Naive thymus-derived CD4-positive, alpha-beta T cell (primary cell): ENCODE data around the gene KLHL22. TPM values are rescaled to one million over a fixed set of nuclear protein-coding genes. Genes with fewer than 3 reads are reported as not detected.

ENCODE experiments used
- ATAC-seq: fragments of 150-1000 bp; cut with Tn5 transposase; 2 replicates; pipeline ENCODE4 v1.10.0; 2021; ENCODE audit warnings: mild to moderate bottlenecking, moderate library complexity
- CTCF ChIA-PET: fragments of 350-600 bp; sonication (Branson Sonifier 250); formaldehyde crosslinking; loops from one replicate; lab custom pipeline; 2021; ENCODE audit warnings: antibody characterized with exemption; lab: Charles Lee
- POLR2A ChIA-PET: fragments of 350-600 bp; sonication (Branson Sonifier 250); formaldehyde crosslinking; loops from one replicate; lab custom pipeline; 2021; ENCODE audit warnings: antibody characterized with exemption, inconsistent platforms; lab: Charles Lee
- DNase-seq, 9 donors: peaks; one replicate each; pipeline versions ENCODE4 v3.0.0 to v3.0.0-alpha.2; 2020 to 2022; ENCODE audit warnings: mixed read lengths in 1 of 9
- H3K27ac ChIP-seq: one replicate; pipeline ENCODE4 v1.7.0; 2013; ENCODE audit warnings: mild to moderate bottlenecking, low read depth, low read length, moderate library complexity
- H3K27me3 ChIP-seq, 2 donors: one replicate each; pipeline ENCODE4 v1.7.0; 2013; ENCODE audit warnings: low read length in 2 of 2, mild to moderate bottlenecking in 2 of 2, moderate library complexity in 2 of 2; ENCODE audit not compliant: control insufficient read depth in 2 of 2, insufficient read depth in 2 of 2
- H3K36me3 ChIP-seq, 3 experiments: 1 replicate in 2 of 3; 2 replicates in 1 of 3; pipeline ENCODE4 v1.7.0; 2013; ENCODE audit warnings: low read length in 3 of 3, mild to moderate bottlenecking in 3 of 3, moderate library complexity in 1 of 3; ENCODE audit not compliant: insufficient read depth in 3 of 3, control insufficient read depth in 2 of 3
- H3K4me1 ChIP-seq, 2 donors: one replicate each; pipeline ENCODE4 v1.7.0; 2013; ENCODE audit warnings: low read length in 2 of 2, mild to moderate bottlenecking in 2 of 2, moderate library complexity in 1 of 2; ENCODE audit not compliant: control insufficient read depth in 2 of 2, insufficient read depth in 2 of 2
- H3K4me3 ChIP-seq: 2 replicates; pipeline ENCODE4 v1.7.0; 2013; ENCODE audit warnings: mild to moderate bottlenecking, low read length
- H3K9me3 ChIP-seq, 3 experiments: 1 replicate in 2 of 3; 2 replicates in 1 of 3; pipeline ENCODE4 v1.7.0; 2013; ENCODE audit warnings: low read length in 3 of 3; ENCODE audit not compliant: control insufficient read depth in 2 of 3
- H3K27ac Mint-ChIP-seq, 9 donors: one replicate each; pipeline ENCODE4 v1.8.0; 2020 to 2022; ENCODE audit warnings: mixed read lengths in 9 of 9, mild to moderate bottlenecking in 8 of 9, moderate library complexity in 5 of 9, inconsistent platforms in 2 of 9
- H3K27me3 Mint-ChIP-seq, 5 donors: one replicate each; pipeline ENCODE4 v1.8.0; 2021 to 2022; ENCODE audit warnings: mixed read lengths in 5 of 5, mild to moderate bottlenecking in 1 of 5
- H3K36me3 Mint-ChIP-seq, 5 donors: one replicate each; pipeline ENCODE4 v1.8.0; 2020 to 2022; ENCODE audit warnings: mixed read lengths in 5 of 5, mild to moderate bottlenecking in 3 of 5, inconsistent platforms in 1 of 5
- H3K4me1 Mint-ChIP-seq, 7 donors: one replicate each; pipeline ENCODE4 v1.8.0; 2020 to 2022; ENCODE audit warnings: mixed read lengths in 7 of 7, mild to moderate bottlenecking in 3 of 7, inconsistent platforms in 1 of 7
- H3K4me3 Mint-ChIP-seq, 10 donors: one replicate each; pipeline ENCODE4 v1.8.0; 2020 to 2022; ENCODE audit warnings: mild to moderate bottlenecking in 10 of 10, mixed read lengths in 10 of 10, moderate library complexity in 6 of 10, inconsistent platforms in 2 of 10
- H3K9me3 Mint-ChIP-seq, 11 donors: one replicate each; pipeline ENCODE4 v1.8.0; 2020 to 2022; ENCODE audit warnings: mixed read lengths in 11 of 11, mild to moderate bottlenecking in 4 of 11, inconsistent platforms in 1 of 11, moderate library complexity in 1 of 11
- intact Hi-C, 2 donors: fragments of 100-400 bp; cut with micrococcal nuclease; formaldehyde crosslinking; loops; one replicate each; pipeline ENCODE4 v1.15.1; 2023
- polyA plus RNA-seq, 2 donors: library from polyadenylated mRNA; unstranded; fragments of 300-500 nt; fragmentation: Illumina TruSeq; gene quantifications; one replicate each; pipeline ENCODE4 v1.2.3, GENCODE V29; 2021
- total RNA-seq, 6 experiments: library from RNA in 5 of 6; stranded (reverse) in 5 of 6; gene quantifications; 1 replicate in 5 of 6; 2 replicates in 1 of 6; pipeline ENCODE4 v1.2.3 and lab custom pipeline; 2021 to 2026

KLHL22 gene
- total and polyA plus RNA-seq, 7 experiments from 2014 or later: 20.6 to 71.3 (median 40.0) TPM

- intact Hi-C loops: no loop called here
- peaks cover 0 to 15% of the 10 kb centered on the region in 2 donors for H3K4me1 ChIP-seq
- H3K4me3 ChIP-seq: no peak overlapping the region
- no peak for ATAC-seq
- peaks cover 3 to 38% (median 4%) of the 10 kb centered on the region in 3 experiments for H3K36me3 ChIP-seq
- Mint-ChIP-seq H3K9me3 (peaks cover 0 to 2% (median 0%) of the 10 kb centered on the region in 11 donors), H3K27ac (peak overlapping the region in 1 of 9 donors; percentile 36), H3K27me3 (no peaks in the 10 kb centered on the region), H3K4me1 (peaks cover 19 to 49% (median 43%) of the 10 kb centered on the region in 7 donors), H3K4me3 (no peak overlapping the region), H3K36me3 (peaks cover 0 to 38% (median 9%) of the 10 kb centered on the region in 5 donors)
- ChIA-PET POLR2A (no interaction called here), CTCF (no interaction called here)
- no peak overlapping the region for H3K27ac ChIP-seq
- no peaks in the 10 kb centered on the region for H3K9me3 ChIP-seq
- H3K27me3 ChIP-seq: no peaks in the 10 kb centered on the region
- no peak for DNase-seq
Measured at GRCh38 chr22:20400606-20401375, 94.8 kb downstream of the KLHL22 start.

- no peak for ATAC-seq
Measured at GRCh38 chr22:20399866-20400605, 95.6 kb downstream of the KLHL22 start.

GRCh38 chr22:20398420-20398819 is 97.2 kb downstream of the KLHL22 start:
- H3K36me3 ChIP-seq: peaks cover 3 to 17% (median 4%) of the 10 kb centered on the region in 3 experiments
- DNase-seq (no peak), ATAC-seq (no peak)
- ChIA-PET POLR2A (interaction anchor here (0.9 kb wide), 1 partner anchor 79 kb away, joined by 3 read pairs; the partner anchor contains the start of gene DGCR6L), CTCF (no interaction called here)
- H3K27ac ChIP-seq: no peak overlapping the region
- intact Hi-C loops: no loop called here
- peaks cover 14 to 17% of the 10 kb centered on the region in 2 donors for H3K4me1 ChIP-seq
- H3K4me1 Mint-ChIP-seq: peaks cover 27 to 63% (median 56%) of the 10 kb centered on the region in 7 donors
- H3K36me3 Mint-ChIP-seq: peaks cover 0 to 26% (median 5%) of the 10 kb centered on the region in 5 donors
- H3K27me3 Mint-ChIP-seq: no peaks in the 10 kb centered on the region
- H3K4me3 ChIP-seq: no peak overlapping the region
- H3K27me3 ChIP-seq: no peaks in the 10 kb centered on the region
- peaks cover 0 to 2% (median 0%) of the 10 kb centered on the region in 11 donors for H3K9me3 Mint-ChIP-seq
- H3K4me3 Mint-ChIP-seq: no peak overlapping the region
- H3K27ac Mint-ChIP-seq: no peak overlapping the region
- H3K9me3 ChIP-seq: no peaks in the 10 kb centered on the region

More at GRCh38 chr22:20399866-20400605, 95.6 kb downstream of the KLHL22 start:
- peaks cover 3 to 30% (median 4%) of the 10 kb centered on the region in 3 experiments for H3K36me3 ChIP-seq
- intact Hi-C loops: loop anchor here in 1 of 2 donors (1.0 kb wide), 1 partner anchor 14 kb away; no protein-coding TSS in a partner anchor
- no peak overlapping the region for H3K27ac ChIP-seq
- H3K4me3 ChIP-seq: no peak overlapping the region
- CTCF ChIA-PET: interaction anchor here (1.0 kb wide), 1 partner anchor 11 kb away, joined by 5 read pairs; no protein-coding TSS in a partner anchor
- H3K4me3 Mint-ChIP-seq: no peak overlapping the region
- peak overlapping the region in 1 of 9 donors; percentile 40 for H3K27ac Mint-ChIP-seq
- no peaks in the 10 kb centered on the region for H3K27me3 Mint-ChIP-seq
- no peaks in the 10 kb centered on the region for H3K27me3 ChIP-seq
- POLR2A ChIA-PET: no interaction called here
- peaks cover 26 to 56% (median 48%) of the 10 kb centered on the region in 7 donors for H3K4me1 Mint-ChIP-seq
- no peak for DNase-seq
- H3K36me3 Mint-ChIP-seq: peaks cover 0 to 36% (median 9%) of the 10 kb centered on the region in 5 donors
- H3K9me3 Mint-ChIP-seq: peaks cover 0 to 2% (median 0%) of the 10 kb centered on the region in 11 donors
- H3K9me3 ChIP-seq: no peaks in the 10 kb centered on the region
- H3K4me1 ChIP-seq: peaks cover 5 to 17% of the 10 kb centered on the region in 2 donors

- Histone ChIP-seq H3K4me1 (peaks cover 14 to 17% of the 10 kb centered on the region in 2 donors), H3K27ac (no peak overlapping the region), H3K36me3 (peaks cover 3 to 13% (median 4%) of the 10 kb centered on the region in 3 experiments), H3K4me3 (no peak overlapping the region), H3K27me3 (no peaks in the 10 kb centered on the region), H3K9me3 (no peaks in the 10 kb centered on the region)
- CTCF ChIA-PET: no interaction called here
- DNase-seq: no peak
- intact Hi-C loops: no loop called here
- no peak for ATAC-seq
- Mint-ChIP-seq H3K36me3 (peaks cover 0 to 21% (median 4%) of the 10 kb centered on the region in 5 donors), H3K4me3 (peak overlapping the region in 1 of 10 donors; percentile 14), H3K9me3 (no peaks in the 10 kb centered on the region), H3K27ac (no peak overlapping the region), H3K4me1 (peaks cover 23 to 59% (median 51%) of the 10 kb centered on the region in 7 donors), H3K27me3 (no peaks in the 10 kb centered on the region)
- POLR2A ChIA-PET: no interaction called here
Measured at GRCh38 chr22:20397498-20397897, 98.1 kb downstream of the KLHL22 start.

GRCh38 chr22:20396639-20397038 is 99.0 kb downstream of the KLHL22 start:
- Histone ChIP-seq H3K27me3 (no peaks in the 10 kb centered on the region), H3K36me3 (peaks cover 3 to 12% (median 4%) of the 10 kb centered on the region in 3 experiments), H3K27ac (no peak overlapping the region), H3K9me3 (no peaks in the 10 kb centered on the region), H3K4me3 (no peak overlapping the region), H3K4me1 (peaks cover 14 to 17% of the 10 kb centered on the region in 2 donors)
- no peak for ATAC-seq
- Mint-ChIP-seq H3K36me3 (peaks cover 0 to 18% (median 4%) of the 10 kb centered on the region in 5 donors), H3K27me3 (no peaks in the 10 kb centered on the region), H3K4me3 (peak overlapping the region in 8 of 10 donors; percentile 18 to 91 (median 84)), H3K9me3 (no peaks in the 10 kb centered on the region), H3K4me1 (peaks cover 23 to 59% (median 51%) of the 10 kb centered on the region in 7 donors), H3K27ac (peak overlapping the region in 3 of 9 donors; percentile 13 to 76 (median 45))
- ChIA-PET POLR2A (interaction anchor here (1.1 kb wide), 1 partner anchor 11 kb away, joined by 4 read pairs; no protein-coding TSS in a partner anchor), CTCF (no interaction called here)
- DNase-seq: no peak
- intact Hi-C loops: no loop called here

GRCh38 chr22:20395907-20396287 is 99.7 kb downstream of the KLHL22 start:
- Histone ChIP-seq H3K27ac (no peak overlapping the region), H3K9me3 (no peaks in the 10 kb centered on the region), H3K27me3 (no peaks in the 10 kb centered on the region), H3K36me3 (peaks cover 0 to 4% (median 4%) of the 10 kb centered on the region in 3 experiments), H3K4me1 (peaks cover 14 to 17% of the 10 kb centered on the region in 2 donors), H3K4me3 (no peak overlapping the region)
- Mint-ChIP-seq H3K4me3 (peak overlapping the region in 9 of 10 donors; percentile 83 to 93 (median 91)), H3K27me3 (no peaks in the 10 kb centered on the region), H3K9me3 (no peaks in the 10 kb centered on the region), H3K36me3 (peaks cover 0 to 12% (median 4%) of the 10 kb centered on the region in 5 donors), H3K4me1 (peaks cover 23 to 59% (median 51%) of the 10 kb centered on the region in 7 donors), H3K27ac (peak overlapping the region in 1 of 9 donors; percentile 45)
- no peak for DNase-seq
- ATAC-seq: no peak
- POLR2A ChIA-PET: interaction anchor here (1.1 to 3.2 kb wide), 2 partner anchors 12 to 307 kb away, joined by 4 to 16 read pairs; no protein-coding TSS in a partner anchor
- CTCF ChIA-PET: no interaction called here
- intact Hi-C loops: loop anchor here in 1 of 2 donors (2.0 kb wide), 2 partner anchors 75 to 97 kb away; partner anchors contain the start of gene DGCR6L
